Inflammatory macrophage treated with lipopolysaccharide for 1 hour (primary cell): ENCODE results near the gene TBL2.
"Not testable (repeated sequence)": the region's sequence is repeated elsewhere in the genome, so short reads cannot be mapped to it uniquely, and the experiment has no call there.

Experiments used
- DNase-seq, 2 donors: peaks; one replicate each; pipeline ENCODE4 v3.0.0-alpha.2; 2020 to 2022

TBL2 gene

GRCh38 chr7:73532224-73532623 lies 46.2 kb downstream of the TBL2 start:
- no peak for DNase-seq

GRCh38 chr7:73530800-73531199 lies 47.6 kb downstream of the TBL2 start:
- DNase-seq, result no peak

DNA sequence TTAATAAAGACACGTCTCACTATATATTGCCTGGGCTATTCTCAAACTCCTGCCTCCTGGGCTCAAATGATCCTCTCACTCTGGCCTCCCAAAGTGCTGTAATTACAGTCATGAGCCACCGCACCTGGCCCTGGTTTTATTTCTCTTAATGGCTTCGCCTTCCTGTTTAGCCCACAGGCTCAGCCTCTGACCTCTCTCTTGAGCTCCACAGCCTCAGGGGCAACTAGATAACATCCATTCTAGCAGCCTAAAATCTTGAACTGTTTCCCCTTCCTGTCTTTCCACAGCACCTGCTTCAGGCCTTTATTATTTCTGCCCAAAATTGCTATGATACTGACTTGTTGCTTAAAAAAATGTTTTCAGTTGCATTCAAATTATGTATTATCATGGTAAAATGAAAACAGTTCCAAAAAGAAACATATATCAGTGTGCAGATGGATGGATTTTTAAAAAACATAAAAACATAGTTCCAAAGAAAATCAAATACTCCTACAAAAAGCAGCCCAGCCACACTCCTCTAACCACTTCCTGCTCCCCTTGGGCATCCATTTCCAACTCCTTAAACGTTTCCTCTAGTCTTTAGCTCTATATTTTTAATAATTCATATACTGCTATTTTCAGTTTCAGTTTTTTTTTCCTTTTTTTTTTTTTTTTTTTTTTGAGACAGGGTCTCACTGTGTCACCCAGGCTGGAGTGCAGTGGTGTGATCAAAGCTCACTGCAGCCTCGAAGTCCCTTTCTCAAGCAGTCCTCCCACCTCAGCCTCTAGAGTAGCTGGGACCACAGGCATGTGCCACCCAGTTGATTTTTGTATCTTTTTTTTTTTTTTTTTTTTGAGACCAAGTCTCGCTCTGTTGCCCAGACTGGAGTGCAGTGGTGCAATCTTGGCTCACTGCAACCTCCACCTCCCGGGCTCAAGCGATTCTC lies 51.2 kb downstream of the TBL2 start:
- no peak for DNase-seq

DNA sequence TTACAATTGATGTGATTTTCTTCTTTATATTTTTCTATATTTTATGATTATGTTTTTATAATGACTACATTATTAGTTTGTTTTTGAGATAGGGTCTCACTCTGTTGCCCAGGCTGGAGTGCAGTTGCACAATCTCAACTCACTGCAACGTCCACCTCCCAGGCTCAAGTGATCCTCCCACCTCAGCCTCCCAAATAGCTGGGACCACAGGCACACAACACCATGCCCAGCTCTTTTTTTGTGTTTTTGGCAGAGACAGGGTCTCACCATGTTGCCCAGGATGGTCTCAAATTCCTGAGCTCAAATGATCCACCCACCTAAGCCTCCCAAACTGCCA lies 52.3 kb downstream of the TBL2 start:
- DNase-seq, result not testable (repeated sequence)

- peak; percentile 98 for DNase-seq
Measured at GRCh38 chr7:73522105-73522872, 56.1 kb downstream of the TBL2 start, which contains the start of gene BAZ1B. TSS of gene BAZ1B (minus strand) at chr7:73522293. CDS start at chr7:73521933, 360 bp downstream.

DNA sequence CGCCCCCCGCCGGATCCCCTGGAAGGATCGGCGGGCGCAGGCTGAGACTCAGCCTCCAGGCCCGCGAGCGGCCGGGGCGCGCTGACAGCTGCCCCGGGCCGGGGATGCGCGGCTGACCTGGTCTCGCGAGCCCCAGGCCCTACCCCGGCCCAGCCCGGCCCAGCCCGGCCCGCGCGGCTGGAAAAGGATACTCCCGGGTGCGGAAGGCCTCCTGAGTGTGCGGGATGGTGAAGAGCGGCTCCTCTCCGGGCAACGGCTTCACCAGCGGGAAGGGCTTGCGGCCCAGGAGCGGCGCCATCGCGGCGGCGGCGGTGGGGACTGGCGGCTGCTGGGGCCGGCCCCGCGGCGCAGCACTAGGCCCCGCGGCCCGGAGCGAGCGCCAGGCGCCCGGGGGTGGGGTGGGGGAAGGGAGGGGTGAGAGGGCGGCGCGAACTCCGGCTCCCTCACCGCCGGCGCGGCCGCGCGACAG lies 56.7 kb downstream of the TBL2 start:
- DNase-seq, result no peak

DNA sequence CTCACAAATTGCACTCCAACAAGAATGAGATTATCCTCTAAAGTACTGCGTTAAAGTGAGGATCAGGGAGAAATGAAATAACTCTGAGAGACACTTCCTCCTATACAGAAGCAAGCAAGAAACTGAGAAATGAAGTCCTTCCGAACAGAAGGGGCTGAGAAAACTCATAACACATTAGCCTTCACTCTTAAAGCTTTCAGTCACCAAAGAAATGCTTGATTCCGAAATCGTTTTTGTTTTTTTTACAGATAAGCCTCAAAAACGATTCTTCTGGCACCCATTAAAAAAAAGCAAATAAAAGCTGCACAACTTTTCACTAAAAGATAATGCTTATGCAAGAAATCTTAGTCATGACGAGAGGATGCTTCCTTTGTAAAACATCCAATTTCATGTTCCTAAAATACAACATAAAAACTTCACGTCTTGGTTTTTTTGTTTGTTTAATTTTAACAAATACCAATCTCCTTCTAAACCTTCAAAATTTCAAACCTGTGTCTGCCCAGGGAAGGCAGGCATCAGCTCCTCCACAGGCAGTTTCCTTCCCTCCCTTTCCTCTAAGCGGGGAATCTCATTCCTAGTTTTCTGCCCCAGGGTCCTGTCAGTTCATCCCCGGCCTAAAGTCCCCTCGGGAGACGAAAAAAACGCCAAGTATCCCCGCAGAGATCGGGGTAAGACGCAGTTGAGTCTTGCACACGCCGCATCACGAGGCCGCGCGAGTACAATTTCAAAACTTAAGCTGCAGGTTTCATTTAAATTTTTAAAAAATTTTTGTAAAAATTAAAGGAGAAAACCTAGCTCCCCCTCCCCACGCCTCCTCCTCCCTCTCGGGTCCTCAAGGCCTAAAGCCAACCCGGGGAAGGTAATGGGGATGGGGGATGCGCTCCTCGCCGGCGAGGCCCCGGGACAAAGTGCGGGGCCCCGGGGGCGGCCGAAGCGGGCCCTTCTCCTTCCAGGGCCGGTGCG lies 57.4 kb downstream of the TBL2 start:
- DNase-seq, result peak; percentile 19

DNA sequence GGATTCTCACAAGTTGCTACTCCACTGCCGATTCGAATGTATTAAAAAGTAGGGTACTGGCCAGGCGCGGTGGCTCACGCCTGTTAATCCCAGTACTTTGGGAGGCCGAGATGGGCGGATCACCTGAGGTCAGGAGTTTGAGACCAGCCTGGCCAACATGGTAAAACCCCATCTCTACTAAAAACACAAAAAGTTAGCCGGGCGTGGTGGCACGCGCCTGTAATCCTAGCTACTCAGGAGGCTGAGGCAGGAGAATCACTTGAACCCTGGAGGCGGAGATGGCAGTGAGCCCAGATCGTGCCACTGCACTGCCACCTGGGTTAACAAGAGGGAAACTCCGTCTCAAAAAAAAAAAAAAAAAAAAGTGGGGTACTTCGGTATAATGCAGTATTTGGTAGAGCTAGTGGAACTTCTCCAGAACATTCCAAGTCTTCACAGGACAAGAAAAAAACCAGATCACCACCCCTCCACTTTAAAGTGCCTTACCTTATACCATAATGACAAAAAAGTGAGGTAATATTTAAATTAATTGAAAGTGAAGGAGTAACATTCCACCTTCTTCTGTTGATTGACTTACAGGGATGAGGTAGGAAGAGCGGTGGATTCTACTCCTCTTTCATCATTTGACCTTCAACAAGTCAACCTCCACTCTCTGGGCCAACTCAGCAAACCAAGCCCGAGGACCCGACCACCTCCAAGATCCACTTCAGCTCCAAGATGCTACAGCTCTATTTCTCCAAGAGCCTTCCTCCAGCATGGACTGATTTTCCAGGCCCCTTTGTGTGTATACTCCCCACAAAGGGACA lies 58.3 kb downstream of the TBL2 start:
- peak in 1 of 2 donors; percentile 1 for DNase-seq

DNA sequence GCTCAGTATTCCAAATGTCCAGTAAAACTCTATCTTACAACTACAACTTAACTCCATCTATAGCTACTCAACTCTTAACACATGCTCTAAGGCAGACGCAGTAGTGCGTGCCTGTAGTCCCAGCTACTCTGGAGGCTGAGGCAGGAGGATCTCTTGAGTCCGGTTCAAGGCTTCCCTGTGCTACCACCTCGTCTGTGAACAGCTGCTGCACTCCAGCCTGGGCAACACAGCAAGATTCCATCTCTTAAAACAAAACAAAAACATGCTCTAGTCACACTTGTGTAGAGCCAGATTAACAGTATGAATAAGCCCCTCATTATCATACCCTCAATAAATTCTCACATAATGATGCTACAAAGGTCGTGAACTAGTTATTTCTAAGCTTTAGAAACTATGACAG lies 59.9 kb downstream of the TBL2 start:
- no peak for DNase-seq
